GM23338 (cell line): Measurements from ENCODE around the gene ITGB2. TPM values are rescaled to one million over a fixed set of nuclear protein-coding genes. Genes with fewer than 3 reads are reported as not detected.

Experiments
- ATAC-seq: fragments of 200-7000 bp; cut with Tn5 transposase; 3 replicates; pipeline ENCODE4 v1.9.1; 2020
- DNase-seq: peaks from one replicate; pipeline ENCODE4 v3.0.0-alpha.2; 2015; ENCODE audit warnings: low spot score
- H2AFZ ChIP-seq: fragments of 200-600 bp; sonication (generic); 2 replicates; pipeline ENCODE4 v1.8.0; 2016; ENCODE audit warnings: antibody characterized with exemption, mild to moderate bottlenecking, moderate library complexity
- H3F3A ChIP-seq: fragments of 200-600 bp; sonication (generic); replicated peaks from 2 replicates; pipeline ENCODE4 v1.8.0; 2017; ENCODE audit warnings: antibody characterized with exemption, mixed run types, low read depth
- H3K27ac ChIP-seq: fragments of 200-600 bp; sonication (generic); 2 replicates; pipeline ENCODE4 v1.6.1; 2016; ENCODE audit warnings: low read depth
- H3K27me3 ChIP-seq: fragments of 200-600 bp; sonication (generic); 2 replicates; pipeline ENCODE4 v1.8.0; 2016; ENCODE audit warnings: mild to moderate bottlenecking, mixed run types, moderate library complexity; ENCODE audit not compliant: insufficient read depth
- H3K36me3 ChIP-seq: fragments of 200-600 bp; sonication (generic); 2 replicates; pipeline ENCODE4 v1.8.0; 2016; ENCODE audit warnings: mild to moderate bottlenecking; ENCODE audit not compliant: insufficient read depth
- H3K4me1 ChIP-seq: fragments of 200-600 bp; sonication (generic); 2 replicates; pipeline ENCODE4 v1.8.0; 2016; ENCODE audit warnings: mild to moderate bottlenecking, moderate library complexity; ENCODE audit not compliant: insufficient read depth
- H3K4me2 ChIP-seq: fragments of 200-600 bp; sonication (generic); 2 replicates; pipeline ENCODE4 v1.7.1; 2017; ENCODE audit warnings: mixed run types
- H3K4me3 ChIP-seq: fragments of 200-600 bp; sonication (generic); 2 replicates; pipeline ENCODE4 v1.6.1; 2016; ENCODE audit warnings: mixed run types
- H3K79me2 ChIP-seq: fragments of 200-600 bp; sonication (generic); replicated peaks from 2 replicates; pipeline ENCODE4 v1.8.0; 2017; ENCODE audit warnings: mild to moderate bottlenecking; ENCODE audit not compliant: insufficient read depth
- H3K9me2 ChIP-seq: fragments of 200-600 bp; sonication (generic); 2 replicates; pipeline ENCODE4 v1.8.0; 2017; ENCODE audit not compliant: insufficient read depth
- H4K20me1 ChIP-seq: fragments of 200-600 bp; sonication (generic); replicated peaks from 2 replicates; pipeline ENCODE4 v1.8.0; 2017; ENCODE audit warnings: mild to moderate bottlenecking; ENCODE audit not compliant: insufficient read depth
- H3K27ac Mint-ChIP-seq: 2 replicates; pipeline ENCODE4 v1.8.0; 2020; ENCODE audit warnings: inconsistent platforms, mild to moderate bottlenecking, moderate library complexity, mixed read lengths
- H3K27me3 Mint-ChIP-seq: 3 replicates; pipeline ENCODE4 v1.8.0; 2022; ENCODE audit warnings: low read depth, mild to moderate bottlenecking, moderate library complexity, mixed read lengths, inconsistent platforms; ENCODE audit not compliant: insufficient read depth, poor library complexity
- H3K36me3 Mint-ChIP-seq: 3 replicates; pipeline ENCODE4 v1.8.0; 2021; ENCODE audit warnings: low read depth, mild to moderate bottlenecking, inconsistent platforms, moderate library complexity, mixed read lengths
- H3K4me1 Mint-ChIP-seq: 3 replicates; pipeline ENCODE4 v1.8.0; 2020; ENCODE audit warnings: mild to moderate bottlenecking, inconsistent platforms, mixed read lengths
- H3K4me3 Mint-ChIP-seq: 3 replicates; pipeline ENCODE4 v1.8.0; 2021; ENCODE audit warnings: moderate library complexity, mild to moderate bottlenecking, inconsistent platforms, mixed read lengths
- H3K9me3 Mint-ChIP-seq: 3 replicates; pipeline ENCODE4 v1.8.0; 2020; ENCODE audit warnings: moderate library complexity, mild to moderate bottlenecking, inconsistent platforms, mixed read lengths
- CREB1 ChIP-seq: fragments of 250-450 bp; sonication (Bioruptor Pico); IDR thresholded peaks from 2 replicates; pipeline ENCODE4 v1.5.0; 2020; ENCODE audit warnings: low read depth, mild to moderate bottlenecking, moderate library complexity
- EZH2 ChIP-seq: fragments of 200-600 bp; sonication (generic); IDR thresholded peaks from one replicate; pipeline ENCODE4 v1.8.0; 2017; ENCODE audit warnings: antibody characterized with exemption, mild to moderate bottlenecking, low read depth; ENCODE audit not compliant: unreplicated experiment
- JUNB ChIP-seq: IDR thresholded peaks from one replicate; pipeline ENCODE4 v1.6.1; 2016; ENCODE audit warnings: antibody characterized with exemption; ENCODE audit not compliant: unreplicated experiment
- REST ChIP-seq: IDR thresholded peaks from one replicate; pipeline ENCODE4 v1.6.1; 2018; ENCODE audit warnings: antibody characterized with exemption; ENCODE audit not compliant: unreplicated experiment
- STAT1 ChIP-seq: IDR thresholded peaks from one replicate; pipeline ENCODE4 v1.6.1; 2016; ENCODE audit warnings: antibody characterized with exemption; ENCODE audit not compliant: unreplicated experiment
- polyA plus RNA-seq: library from polyadenylated mRNA; unstranded; fragments of >200 nt; fragmentation: Nextera tagmentation; extraction: Ambion mirVana; gene quantifications from 2 replicates; pipeline ENCODE4 v1.2.1, GENCODE V29; 2016
- total RNA-seq: library from RNA; depleted of rRNA; stranded (reverse); fragments of >200 nt; shearing (Covaris generic); gene quantifications from 2 replicates; pipeline ENCODE4 v1.2.3, GENCODE V29; 2014
- TF ChIP-seq, protein P1 (sequence below): IDR thresholded peaks from 2 replicates; pipeline ENCODE4 v1.6.1; 2016; ENCODE audit warnings: antibody characterized with exemption

Gene ITGB2
- total and polyA plus RNA-seq, 2 experiments from 2014 or later = 0.44 to 0.63 TPM

DNA sequence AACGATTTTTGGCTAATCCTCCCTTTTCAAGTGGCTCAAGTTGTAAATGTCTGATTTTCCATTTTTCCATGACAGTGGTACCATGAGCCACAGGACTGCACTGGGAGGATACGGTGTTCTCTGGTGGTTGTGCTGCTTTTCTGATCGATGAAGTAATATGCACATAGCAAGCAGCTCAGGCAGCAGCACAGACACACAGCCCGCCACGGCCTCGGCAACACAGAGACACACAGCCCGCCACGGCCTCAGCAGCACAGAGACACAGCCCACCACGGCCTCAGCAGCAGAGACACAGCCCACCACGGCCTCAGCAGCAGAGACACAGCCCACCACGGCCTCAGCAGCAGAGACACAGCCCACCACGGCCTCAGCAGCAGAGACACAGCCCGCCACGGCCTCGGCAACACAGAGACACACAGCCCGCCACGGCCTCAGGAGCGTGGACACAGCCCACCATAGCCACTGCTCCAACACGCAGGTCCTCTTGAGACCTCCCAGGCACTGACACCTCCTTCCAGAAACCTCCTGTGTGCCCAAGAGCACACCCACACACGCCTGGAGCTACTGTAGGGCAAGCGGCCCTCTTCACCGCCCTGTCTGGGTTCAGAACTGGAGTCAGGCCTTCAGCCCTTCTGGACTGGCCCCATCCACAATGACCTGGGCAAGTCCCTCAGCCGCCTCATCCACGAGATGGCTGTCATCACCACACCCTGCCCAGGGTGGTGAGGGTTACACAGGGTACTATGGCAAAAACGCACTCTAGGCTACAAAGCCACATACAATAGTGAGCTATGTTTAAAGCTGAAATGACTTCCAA is 57.6 kb downstream of the ITGB2 start:
- H3K27me3 ChIP-seq = no peaks in the 10 kb centered on the region
- Mint-ChIP-seq H3K36me3 (peaks cover 59% of the 10 kb centered on the region), H3K27me3 (peaks cover 2% of the 10 kb centered on the region), H3K4me3 (no peak overlapping the region), H3K9me3 (no peaks in the 10 kb centered on the region), H3K27ac (peak overlapping the region; percentile 49; the same call in 1 of the 2 replicates), H3K4me1 (peaks cover 30% of the 10 kb centered on the region)
- no peak overlapping the region for H3K27ac ChIP-seq
- H3K36me3 ChIP-seq = peaks cover 14% of the 10 kb centered on the region
- ATAC-seq = no peak
- TF ChIP-seq REST (no peak), CREB1 (no peak)
- peaks cover 92% of the 10 kb centered on the region for H3K79me2 ChIP-seq
- H3K4me1 ChIP-seq = peaks cover 14% of the 10 kb centered on the region; the same call in 1 of the 2 replicates
- no peak overlapping the region for H2AFZ ChIP-seq
- no peak for DNase-seq
- peaks cover 33% of the 10 kb centered on the region for H4K20me1 ChIP-seq
- no peak overlapping the region for H3K4me2 ChIP-seq
- H3F3A ChIP-seq = no peaks in the 10 kb centered on the region
- H3K4me3 ChIP-seq = no peak overlapping the region
- H3K9me2 ChIP-seq = no peaks in the 10 kb centered on the region

GRCh38 chr21:44858791-44859190 is 61.9 kb downstream of the ITGB2 start:
- Histone ChIP-seq H3K4me1 (no peaks in the 10 kb centered on the region), H3K36me3 (peaks cover 16% of the 10 kb centered on the region), H3K27me3 (no peaks in the 10 kb centered on the region), H3K4me3 (no peak overlapping the region), H3K9me2 (no peaks in the 10 kb centered on the region), H3K27ac (no peak overlapping the region), H3F3A (no peaks in the 10 kb centered on the region), H3K4me2 (no peak overlapping the region), H4K20me1 (peaks cover 26% of the 10 kb centered on the region), H3K79me2 (peaks cover 74% of the 10 kb centered on the region), H2AFZ (no peak overlapping the region)
- H3K4me3 Mint-ChIP-seq = no peak overlapping the region
- no peak for ATAC-seq
- H3K27me3 Mint-ChIP-seq = peaks cover 11% of the 10 kb centered on the region
- no peak for DNase-seq
- H3K36me3 Mint-ChIP-seq = peaks cover 74% of the 10 kb centered on the region
- no peaks in the 10 kb centered on the region for H3K9me3 Mint-ChIP-seq
- peaks cover 11% of the 10 kb centered on the region; the same call in 2 of the 3 replicates for H3K4me1 Mint-ChIP-seq
- no peak overlapping the region for H3K27ac Mint-ChIP-seq
- TF ChIP-seq STAT1 = no peak
- no peak for TF ChIP-seq EZH2
- no peak for TF ChIP-seq JUNB
- TF ChIP-seq, protein P1, sequence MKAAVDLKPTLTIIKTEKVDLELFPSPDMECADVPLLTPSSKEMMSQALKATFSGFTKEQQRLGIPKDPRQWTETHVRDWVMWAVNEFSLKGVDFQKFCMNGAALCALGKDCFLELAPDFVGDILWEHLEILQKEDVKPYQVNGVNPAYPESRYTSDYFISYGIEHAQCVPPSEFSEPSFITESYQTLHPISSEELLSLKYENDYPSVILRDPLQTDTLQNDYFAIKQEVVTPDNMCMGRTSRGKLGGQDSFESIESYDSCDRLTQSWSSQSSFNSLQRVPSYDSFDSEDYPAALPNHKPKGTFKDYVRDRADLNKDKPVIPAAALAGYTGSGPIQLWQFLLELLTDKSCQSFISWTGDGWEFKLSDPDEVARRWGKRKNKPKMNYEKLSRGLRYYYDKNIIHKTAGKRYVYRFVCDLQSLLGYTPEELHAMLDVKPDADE = no peak
